ENCODE measurements around the gene NFATC1.
"Not testable (repeated sequence)": the region's sequence is repeated elsewhere in the genome, so short reads cannot be mapped to it uniquely, and the experiment has no call there.

DNA sequence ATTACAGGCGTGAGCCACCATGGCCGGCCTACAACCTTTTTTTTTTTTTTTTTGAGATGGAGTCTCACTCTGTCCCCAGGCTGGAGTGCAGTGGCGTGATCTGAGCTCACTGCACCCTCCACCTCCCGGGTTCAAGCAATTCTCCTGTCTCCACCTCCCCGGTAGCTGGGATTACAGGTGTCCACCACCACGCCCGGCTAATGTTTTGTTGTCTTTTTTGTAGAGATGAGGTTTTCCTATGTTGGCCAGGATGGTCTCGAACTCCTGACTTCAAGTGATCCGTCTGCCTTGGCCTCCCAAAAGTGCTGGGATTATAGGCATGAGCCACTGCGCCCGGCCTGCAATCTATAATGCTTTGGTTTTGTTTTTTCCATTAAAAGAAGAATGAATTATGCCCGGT is 19.1 kb upstream of the NFATC1 start:
- not testable (repeated sequence) for TF ChIP-seq CTCF (IDR thresholded peaks at IDR 0.05 in 4 of 5, conservative IDR thresholded peaks at IDR 0.05 in 1 of 5); POLR2A (IDR thresholded peaks at IDR 0.05)
